Measurements from ENCODE around the gene ITGAX.
A peak's percentile ranks its signal among the peaks of the same experiment; 100 is the strongest.

Gene ITGAX

DNA sequence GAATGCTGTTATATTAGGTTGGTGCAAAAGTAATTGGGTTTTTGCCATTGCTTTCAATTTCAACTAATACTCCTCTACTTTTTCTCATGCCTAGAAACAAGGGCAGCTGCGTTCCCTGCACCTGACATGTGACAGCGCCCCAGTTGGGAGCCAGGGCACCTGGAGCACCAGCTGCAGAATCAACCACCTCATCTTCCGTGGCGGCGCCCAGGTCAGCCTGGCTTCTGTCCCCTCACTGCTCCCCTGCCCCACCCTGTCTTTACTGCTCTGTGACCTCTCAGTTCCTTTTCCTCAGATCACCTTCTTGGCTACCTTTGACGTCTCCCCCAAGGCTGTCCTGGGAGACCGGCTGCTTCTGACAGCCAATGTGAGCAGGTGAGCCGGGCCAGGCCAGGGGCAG, 21.7 kb downstream of the ITGAX start:
- no peak for DNase-seq

DNA sequence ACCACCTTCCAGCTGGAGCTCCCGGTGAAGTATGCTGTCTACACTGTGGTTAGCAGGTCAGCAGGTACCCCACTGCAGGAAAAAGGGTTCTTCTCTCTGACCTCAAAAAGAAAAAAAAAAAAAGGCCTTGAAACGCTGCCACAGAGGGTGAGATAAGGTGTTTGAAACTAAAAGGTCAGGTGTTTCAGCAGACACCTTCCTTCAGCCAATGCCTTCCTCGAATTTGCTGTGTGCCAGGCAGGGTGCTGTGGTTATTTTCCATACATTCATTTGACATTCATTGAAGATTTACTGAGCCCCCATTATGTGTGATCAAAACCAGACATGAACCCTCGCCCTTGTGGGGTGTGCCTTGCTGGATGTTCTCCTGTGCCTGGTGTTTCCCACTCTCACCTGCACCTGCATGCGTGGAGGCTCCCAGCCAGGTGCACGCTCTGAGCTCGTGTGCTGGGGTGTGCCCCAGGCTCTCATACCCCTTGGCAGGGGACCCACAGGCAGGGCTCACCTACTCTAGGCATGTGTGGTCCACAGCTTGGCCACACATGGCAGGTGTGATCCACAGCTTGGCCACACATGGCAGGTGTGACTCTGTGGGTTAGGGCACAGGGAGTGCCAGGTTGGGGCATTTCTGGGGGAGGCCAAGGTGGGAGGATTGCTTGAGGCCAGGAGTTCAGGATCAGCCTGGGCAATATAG, 22.4 kb downstream of the ITGAX start:
- no peak for DNase-seq

DNA sequence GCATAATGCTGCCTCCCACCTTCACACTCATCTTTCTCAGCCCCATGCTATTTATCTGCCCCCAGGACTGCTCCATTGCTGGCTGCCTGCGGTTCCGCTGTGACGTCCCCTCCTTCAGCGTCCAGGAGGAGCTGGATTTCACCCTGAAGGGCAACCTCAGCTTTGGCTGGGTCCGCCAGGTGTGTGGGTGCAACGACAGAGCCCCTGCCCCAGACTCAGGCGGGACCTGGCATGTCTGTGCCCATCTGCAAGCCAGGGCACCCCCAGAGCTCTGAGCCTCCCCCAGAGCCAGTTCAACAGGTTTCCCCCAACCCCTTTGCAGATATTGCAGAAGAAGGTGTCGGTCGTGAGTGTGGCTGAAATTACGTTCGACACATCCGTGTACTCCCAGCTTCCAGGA, 25.2 kb downstream of the ITGAX start:
- no peak for DNase-seq

DNA sequence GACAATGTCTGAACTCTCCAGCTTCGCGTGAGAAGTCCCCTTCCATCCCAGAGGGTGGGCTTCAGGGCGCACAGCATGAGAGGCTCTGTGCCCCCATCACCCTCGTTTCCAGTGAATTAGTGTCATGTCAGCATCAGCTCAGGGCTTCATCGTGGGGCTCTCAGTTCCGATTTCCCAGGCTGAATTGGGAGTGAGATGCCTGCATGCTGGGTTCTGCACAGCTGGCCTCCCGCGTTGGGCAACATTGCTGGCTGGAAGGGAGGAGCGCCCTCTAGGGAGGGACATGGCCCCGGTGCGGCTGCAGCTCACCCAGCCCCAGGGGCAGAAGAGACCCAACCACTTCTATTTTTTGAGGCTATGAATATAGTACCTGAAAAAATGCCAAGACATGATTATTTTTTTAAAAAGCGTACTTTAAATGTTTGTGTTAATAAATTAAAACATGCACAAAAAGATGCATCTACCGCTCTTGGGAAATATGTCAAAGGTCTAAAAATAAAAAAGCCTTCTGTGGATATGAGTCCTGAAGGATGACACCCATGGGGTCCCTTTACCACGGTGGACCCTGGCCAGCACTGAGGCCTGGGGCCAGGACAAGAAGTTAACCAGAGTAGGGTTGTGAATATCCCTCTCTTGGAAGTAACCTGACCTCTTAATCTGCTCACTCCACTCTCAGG, 27.6 kb downstream of the ITGAX start:
- DNase-seq: peak; percentile 55

DNA sequence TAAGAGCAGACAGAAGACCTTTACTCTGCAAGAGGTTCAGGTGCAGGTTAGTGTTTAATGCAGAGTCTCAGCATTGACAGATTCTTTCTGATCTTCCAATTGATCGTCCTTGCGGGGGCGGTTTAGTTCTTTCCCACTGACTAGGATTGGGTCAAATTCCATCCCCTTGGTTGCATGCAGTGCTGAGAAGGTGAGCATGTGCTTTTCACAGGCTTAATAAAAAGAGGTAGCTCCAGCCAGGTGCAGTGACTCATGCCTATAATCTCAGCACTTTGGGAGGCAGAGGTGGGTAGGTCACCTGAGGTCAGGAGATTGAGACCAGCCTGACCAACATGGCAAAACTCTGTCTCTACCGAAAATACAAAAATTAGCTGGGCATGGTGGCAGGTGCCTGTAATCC, 30.7 kb downstream of the ITGAX start:
- no peak for DNase-seq

DNA sequence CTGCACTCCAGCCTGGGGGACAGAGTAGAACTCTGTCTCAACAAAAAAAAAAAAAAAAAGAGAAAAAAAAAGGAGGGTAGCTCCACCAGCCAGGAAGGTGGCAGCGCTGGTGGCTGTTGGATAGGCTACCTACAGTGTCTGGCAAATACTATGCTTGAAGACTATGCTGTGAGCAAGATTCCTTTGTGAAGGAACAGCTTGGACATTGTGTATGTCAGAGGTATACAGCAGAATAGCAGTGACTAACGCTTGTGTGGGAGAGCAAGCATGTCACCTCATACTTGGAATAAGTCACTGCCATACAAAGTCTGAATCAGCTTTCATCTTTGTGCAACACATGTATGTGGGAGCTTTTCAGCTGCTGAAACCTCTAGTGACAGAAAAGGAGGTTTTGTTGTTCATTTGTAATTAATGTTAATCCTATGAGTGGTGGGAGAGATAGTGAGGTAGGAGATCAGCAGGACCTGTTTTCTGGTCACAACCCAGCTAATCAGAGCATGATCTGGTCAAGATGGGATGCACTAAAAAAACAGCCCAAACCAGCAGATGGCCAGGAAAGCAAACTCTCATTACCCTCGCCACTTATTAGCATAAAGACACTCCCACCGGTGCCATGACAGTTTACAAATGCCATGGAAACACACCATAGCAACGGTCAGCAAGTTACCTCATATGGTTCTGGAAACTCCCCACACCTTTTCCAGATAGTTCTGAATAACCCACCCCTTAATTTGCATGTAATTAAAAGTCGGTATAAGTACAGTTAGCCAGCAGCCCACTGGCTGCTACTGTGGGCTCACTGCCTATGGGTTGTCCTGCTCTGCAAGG, 31.4 kb downstream of the ITGAX start:
- DNase-seq: no peak

DNA sequence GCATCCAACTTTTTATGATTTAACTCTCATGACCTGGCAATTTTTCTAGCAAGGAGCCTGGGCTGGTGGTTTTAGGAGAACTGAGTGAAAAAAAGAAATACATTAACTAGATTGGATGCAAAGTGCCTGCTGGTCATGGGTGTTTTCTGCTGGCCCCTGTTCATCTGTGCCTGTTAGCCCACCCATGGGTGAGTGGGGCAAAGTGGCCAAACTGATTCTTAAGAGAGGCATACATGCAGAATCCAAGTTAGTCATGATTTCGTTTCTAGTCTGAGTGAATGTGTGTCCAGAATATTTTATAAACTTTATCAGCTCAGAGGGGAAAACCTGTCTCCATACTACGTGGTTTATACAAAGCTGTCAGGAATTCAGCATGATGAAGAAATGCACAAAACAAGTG, 33.6 kb downstream of the ITGAX start:
- no peak for DNase-seq

DNA sequence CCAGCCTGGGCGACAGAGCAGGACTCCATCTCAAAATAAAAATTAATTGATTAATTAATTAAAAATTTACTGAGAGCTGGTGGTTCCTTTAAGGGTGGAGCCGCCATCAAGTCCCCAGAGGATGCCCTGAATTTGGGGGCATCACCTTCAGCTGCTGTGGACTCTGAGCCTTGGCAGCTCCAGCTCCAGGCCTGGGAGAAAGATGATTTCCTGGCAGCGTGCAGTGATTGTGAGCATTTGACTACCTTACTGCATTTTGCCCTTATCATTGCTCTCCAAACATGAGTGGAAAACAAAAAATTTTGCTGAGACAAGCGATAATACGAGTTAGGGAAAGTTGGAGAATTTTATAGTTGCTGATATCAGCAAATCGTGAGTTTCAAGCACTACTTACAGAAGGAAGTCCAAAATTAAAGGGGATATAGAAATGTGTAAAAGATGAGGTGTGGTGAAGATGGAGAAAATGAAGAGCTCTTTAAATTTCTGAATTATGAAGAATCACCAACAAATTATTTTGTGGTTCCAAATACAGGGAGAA, 35.6 kb downstream of the ITGAX start:
- no peak for DNase-seq

DNA sequence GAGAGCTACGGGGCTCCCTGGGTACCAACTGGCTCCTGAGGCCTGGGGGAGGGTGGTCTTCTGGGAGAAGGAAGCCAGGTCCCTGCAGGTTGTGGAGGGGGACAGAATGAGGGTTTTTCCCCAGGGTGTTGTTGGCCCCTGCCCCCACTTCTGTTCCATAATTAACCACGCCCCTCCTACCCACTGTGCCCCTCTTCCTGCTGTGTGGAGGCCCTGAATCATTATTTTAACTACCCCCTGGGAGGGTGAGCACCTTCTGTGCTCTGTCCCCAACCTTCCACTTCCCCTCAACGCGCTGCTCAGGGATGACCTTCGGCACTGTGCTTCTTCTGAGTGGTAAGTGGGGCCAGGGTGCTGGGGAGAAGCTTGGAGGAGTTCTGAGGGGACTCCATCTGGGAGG, 38.1 kb downstream of the ITGAX start, which contains the start of gene ITGAD:
ITGAD (plus strand) TSS at position 280 of the 400 bp plus-strand sequence; CDS start at position 306, 26 bp downstream.
- DNase-seq: no peak

DNA sequence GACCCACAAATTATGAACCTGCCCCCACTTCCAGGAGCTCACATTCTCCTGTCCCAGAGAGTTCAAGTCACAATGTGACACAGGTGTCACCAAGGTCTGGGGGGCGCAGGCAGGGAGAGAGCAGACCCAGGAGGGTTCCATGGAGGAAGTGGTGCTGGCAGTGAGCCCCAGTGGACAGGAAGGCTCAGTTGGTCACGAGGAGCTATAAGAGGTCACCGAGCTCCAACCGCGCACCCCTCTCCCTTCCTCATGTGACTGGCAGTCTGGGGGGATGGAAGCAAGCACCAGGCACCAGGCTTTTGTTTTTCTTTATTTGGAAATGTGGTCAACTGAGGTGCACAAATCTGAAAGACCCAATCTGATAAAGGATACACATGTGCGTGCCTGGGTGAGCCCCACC, 40.7 kb downstream of the ITGAX start:
- DNase-seq: no peak

DNA sequence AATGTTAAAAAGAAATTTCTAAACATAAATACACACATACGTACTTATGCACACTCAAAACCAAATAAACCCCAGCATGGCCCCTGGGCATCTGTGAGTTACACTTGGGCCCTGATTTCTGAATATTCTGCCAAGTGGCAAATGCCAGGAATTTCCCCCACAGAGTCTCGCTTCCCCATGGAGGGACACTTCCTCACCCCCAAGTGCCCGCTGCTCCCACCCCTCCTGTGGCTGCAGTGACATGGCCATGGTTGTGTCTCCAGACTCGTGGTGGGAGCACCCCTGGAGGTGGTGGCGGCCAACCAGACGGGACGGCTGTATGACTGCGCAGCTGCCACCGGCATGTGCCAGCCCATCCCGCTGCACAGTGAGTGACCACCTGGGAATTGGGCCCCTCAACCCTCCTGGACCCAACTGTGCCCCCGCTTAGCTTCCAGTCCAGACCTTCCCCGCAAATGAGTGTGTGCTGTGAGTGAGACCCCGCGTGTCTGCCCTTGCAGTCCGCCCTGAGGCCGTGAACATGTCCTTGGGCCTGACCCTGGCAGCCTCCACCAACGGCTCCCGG, 42.2 kb downstream of the ITGAX start:
- DNase-seq: no peak

DNA sequence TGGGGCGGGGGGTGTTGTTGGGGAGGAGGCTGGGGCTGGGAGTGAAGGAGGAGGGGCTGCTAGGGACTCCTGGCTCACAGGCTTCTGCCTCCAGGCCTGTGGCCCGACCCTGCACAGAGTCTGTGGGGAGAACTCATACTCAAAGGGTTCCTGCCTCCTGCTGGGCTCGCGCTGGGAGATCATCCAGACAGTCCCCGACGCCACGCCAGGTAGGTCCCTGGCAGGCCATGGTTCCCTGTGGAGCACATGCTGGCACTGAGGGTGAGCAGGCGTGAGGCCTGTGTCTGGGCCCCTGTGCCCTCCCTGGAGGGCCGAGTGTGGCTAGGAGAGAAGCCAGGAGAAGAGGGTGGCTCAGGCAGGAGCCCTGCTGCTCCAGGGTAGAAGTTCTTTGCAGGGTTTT, 42.7 kb downstream of the ITGAX start:
- DNase-seq: no peak

DNA sequence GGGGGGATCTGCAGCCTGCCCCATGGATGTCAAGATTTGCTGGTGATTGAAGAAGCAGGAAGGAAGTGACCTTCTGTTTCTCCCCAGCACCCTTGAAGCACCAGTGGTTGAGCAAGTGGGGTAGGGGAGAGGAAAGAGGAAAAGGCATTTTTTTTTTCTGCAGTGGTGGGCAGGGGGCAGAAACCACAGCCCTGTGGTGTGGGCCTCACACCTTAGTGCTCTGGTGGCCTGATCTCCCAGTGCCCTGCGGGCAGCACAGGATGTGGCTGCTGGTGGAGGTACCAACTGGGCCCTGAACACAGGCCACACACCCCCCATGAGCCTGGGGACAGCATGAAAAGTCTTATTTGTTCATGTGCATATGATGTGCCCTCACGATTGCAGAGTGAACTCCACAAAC, 45.2 kb downstream of the ITGAX start:
- no peak for DNase-seq

DNA sequence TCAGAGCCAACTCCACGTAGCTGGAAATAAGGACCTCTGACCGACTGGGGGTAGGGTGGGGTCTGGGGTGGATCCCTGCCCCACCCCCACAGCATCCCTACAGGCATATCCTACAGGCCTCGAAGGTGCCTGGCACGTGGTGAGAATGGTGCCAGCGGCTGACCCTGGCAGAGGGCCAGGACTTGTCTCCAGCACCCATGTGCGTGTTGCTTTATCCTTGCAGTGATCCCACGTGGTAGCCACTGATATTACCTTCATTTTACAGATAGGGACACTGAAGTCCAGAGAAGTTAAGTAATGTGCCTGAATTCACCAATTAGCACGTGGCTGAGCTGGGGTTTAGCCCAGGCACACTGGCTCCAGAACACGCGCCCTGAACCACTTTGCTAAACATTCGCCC, 46.5 kb downstream of the ITGAX start:
- no peak for DNase-seq

DNA sequence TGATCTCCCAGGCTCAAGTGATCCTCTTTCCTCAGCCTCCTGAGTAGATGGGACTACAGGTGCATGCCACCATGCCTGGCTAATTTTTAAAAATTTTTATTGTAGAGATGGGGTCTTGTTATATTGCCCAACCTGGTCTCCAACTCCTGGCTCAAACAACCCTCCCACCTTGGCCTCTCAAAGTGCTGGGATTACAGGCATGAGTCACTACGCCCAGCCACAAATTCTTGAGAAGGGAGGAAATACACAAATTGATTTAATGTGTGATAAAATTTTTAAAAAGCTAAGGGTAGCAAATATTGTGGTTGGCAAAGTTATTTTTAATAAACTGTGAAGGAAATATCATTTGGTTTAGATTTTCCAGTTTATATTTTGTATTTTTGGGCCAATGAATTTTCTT, 47.7 kb downstream of the ITGAX start:
- DNase-seq: no peak

DNA sequence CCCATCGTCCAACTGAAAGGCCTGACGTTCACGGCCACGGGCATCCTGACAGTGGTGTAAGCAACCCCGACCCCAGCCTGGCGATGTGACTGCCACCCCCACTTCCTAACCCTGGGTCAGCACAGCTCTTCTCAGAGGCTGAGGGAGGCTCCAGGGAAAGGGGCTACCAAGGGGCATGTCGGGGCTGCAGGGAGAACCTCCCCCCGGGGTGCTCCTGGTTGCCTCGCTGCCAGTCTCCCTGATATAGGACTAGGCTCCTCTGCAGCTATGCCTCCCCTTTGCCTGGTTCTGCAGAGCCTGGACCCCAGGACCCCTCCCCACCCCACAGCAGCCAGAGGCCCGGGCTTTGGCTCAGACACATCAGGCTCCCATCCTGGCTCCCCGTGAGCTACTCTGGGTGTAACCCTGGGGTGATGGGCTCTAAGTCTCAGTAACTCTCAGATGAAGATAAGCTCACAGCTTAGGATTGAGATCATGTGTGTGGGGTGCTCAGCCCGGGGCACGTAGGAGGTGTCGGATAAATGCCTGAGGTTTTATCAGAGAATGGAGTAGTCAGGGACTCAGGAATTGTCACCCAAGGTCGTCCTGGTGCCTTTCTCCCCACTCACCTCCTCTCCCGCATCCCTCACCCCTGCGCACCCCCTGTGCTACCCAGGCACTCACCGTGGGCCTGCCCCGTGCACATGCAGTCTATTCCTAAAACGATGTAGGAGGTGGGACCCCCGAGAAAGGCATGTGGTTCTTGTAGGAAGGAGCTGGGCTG, 48.8 kb downstream of the ITGAX start:
- no peak for DNase-seq

DNA sequence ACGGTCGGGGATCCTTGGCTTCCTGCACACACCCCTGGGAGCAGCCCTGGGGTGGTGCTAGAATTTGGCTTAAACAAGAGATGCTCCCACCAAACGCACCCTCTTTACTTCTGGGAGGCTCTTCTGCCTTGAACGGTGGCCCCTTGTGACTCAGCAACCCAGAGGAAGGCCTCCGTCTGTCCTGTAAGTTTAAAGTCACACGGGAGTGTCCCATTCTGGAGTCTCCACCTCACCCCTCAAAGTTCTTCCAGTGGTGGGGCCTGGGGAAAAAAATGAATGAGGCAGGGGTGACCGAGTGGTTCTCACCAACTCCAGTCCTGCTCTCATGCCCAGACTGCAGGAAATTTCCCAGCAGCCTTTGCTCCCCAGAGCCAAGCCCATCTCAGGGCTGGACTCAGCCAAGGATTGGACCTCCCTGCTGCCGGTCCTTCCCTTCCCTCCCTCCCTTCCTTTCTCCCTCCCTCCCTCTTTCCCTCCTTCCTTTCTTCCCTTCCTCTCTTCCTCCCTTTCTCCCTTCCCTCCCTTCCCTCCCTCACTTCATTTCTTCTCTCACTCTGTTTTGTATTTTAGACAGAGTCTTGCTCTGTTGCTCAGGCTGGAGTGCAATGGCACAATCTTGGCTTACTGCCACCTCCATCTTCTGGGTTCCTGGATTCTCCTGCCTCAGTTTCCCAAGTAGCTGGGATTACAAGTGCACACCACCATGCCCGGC, 49.5 kb downstream of the ITGAX start:
- no peak for DNase-seq

DNA sequence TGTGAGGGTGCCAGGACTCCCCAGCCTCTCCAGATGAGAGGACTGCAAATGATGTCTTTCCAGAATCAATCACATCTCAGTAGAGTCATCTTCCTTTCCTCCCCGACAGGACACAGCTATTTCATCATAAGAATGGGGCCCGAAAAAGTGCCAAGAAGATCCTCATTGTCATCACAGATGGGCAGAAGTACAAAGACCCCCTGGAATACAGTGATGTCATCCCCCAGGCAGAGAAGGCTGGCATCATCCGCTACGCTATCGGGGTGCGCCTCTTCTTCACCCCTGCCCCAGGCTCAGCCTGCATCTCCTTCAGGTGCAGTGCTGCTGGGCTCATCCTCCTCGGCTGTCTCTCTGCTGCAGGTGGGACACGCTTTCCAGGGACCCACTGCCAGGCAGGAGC, 52.4 kb downstream of the ITGAX start:
- no peak for DNase-seq

DNA sequence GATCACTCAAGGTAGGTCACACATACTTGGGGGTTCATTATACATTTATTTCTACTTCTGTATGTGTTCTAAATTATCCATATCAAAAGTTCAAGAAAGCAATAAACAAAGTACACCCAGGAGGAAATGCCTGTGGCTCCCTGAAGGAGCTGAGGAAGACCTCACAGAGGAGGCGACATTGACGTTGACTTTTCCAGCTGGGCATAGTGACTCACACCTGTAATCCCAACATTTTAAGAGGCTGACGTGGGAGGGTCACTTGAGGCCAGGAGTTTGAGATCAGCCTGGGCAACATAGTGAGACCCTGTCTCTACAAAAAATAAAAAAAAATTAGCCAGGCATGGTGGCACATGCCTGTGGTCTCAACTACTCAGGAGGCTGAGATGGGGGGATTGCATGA, 54.5 kb downstream of the ITGAX start:
- DNase-seq: no peak

DNA sequence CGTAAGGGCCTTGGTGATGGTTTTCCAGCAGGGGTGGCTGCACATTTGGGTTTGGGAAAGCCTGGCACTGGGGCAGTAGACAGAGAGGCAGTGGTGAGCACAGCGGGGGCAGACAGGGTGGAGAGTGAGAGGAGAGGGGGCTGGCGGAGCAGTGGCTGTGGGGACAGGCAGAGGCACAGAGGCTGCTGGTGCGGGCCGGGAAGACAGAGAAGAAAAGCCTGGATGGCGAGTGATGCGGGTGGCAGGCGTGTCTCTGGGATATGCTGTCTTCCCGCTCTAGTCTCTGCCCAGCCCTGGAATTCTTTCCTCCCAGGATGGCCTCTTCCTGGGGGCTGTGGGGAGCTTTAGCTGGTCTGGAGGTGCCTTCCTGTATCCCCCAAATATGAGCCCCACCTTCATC, 55.1 kb downstream of the ITGAX start:
- DNase-seq: no peak

DNA sequence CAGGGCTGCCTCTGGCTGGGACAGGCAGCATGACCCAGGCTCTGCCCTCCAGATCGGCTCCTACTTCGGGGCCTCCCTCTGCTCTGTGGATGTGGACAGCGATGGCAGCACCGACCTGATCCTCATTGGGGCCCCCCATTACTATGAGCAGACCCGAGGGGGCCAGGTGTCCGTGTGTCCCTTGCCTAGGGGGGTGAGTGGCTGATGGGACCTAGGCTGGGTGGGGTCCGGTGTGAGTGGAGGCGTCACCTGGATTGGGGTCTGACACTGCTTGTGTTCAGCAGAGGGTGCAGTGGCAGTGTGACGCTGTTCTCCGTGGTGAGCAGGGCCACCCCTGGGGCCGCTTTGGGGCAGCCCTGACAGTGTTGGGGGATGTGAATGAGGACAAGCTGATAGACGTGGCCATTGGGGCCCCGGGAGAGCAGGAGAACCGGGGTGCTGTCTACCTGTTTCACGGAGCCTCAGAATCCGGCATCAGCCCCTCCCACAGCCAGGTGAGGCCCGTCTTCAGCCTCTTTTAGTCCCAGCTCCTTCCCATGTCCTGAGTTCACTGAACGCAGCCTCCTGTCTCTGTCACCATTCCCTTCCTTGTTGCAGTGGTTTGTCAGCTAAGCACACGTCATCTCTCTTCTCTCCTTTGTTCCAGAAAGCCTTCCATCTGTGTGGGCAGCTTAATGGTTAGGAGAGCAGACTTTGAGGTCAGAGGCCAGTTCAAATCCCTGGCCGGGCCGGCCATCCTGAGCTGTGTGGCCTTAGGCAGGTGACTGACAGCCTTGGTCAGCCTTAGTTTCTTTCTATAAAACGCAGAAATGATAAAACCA, 56.3 kb downstream of the ITGAX start:
- DNase-seq: no peak
